Measurements from ENCODE around the gene TMEM87A. TPM values are rescaled to one million over a fixed set of nuclear protein-coding genes. Genes with fewer than 3 reads are reported as not detected.

Gene TMEM87A
- total and polyA plus RNA-seq, 8 donors = 11.8 to 128 (median 31.2) TPM

- 95 to 100% (median 98%) methylated on average over 2 of the region's 2 CpGs for WGBS, 5 donors
Observed at GRCh38 chr15:42253300-42253699, 19.9 kb downstream of the TMEM87A start.

GRCh38 chr15:42240823-42241222, 32.4 kb downstream of the TMEM87A start:
- no peak for DNase-seq
- H3K27ac ChIP-seq = no peak overlapping the region
- no peaks in the 10 kb centered on the region for H3K9me3 ChIP-seq
- intact Hi-C loops (cut with DNase I; ENCODE audit: low total_unique reads) = no loop called here
- H3K4me3 ChIP-seq = no peak overlapping the region
- TF ChIP-seq EP300 (IDR thresholded peaks at IDR 0.05) (no peak), CTCF (IDR thresholded peaks at IDR 0.05) (no peak), POLR2A (IDR thresholded peaks at IDR 0.05) (no peak), POLR2AphosphoS5 (IDR thresholded peaks at IDR 0.05) (no peak)
- WGBS, 5 donors = 91 to 97% (median 94%) methylated on average over 1 of the region's 1 CpG
- no peaks in the 10 kb centered on the region for H3K27me3 ChIP-seq
- H3K36me3 ChIP-seq = peaks cover 23 to 79% (median 77%) of the 10 kb centered on the region in 4 donors
- no peaks in the 10 kb centered on the region for H3K4me1 ChIP-seq

More at GRCh38 chr15:42253300-42253699, 19.9 kb downstream of the TMEM87A start:
- TF ChIP-seq CTCF (IDR thresholded peaks at IDR 0.05) (no peak), POLR2A (IDR thresholded peaks at IDR 0.05) (no peak), POLR2AphosphoS5 (IDR thresholded peaks at IDR 0.05) (no peak), EP300 (IDR thresholded peaks at IDR 0.05) (no peak)
- Histone ChIP-seq H3K36me3 (peaks cover 16 to 71% (median 60%) of the 10 kb centered on the region in 4 donors), H3K4me1 (no peaks in the 10 kb centered on the region), H3K9me3 (peaks cover 0 to 4% (median 0%) of the 10 kb centered on the region in 4 donors), H3K27me3 (no peaks in the 10 kb centered on the region), H3K4me3 (no peak overlapping the region), H3K27ac (no peak overlapping the region)
- intact Hi-C loops (cut with DNase I; ENCODE audit: low total_unique reads) = no loop called here
- no peak for DNase-seq

GRCh38 chr15:42239528-42240182, 33.6 kb downstream of the TMEM87A start:
- no peak overlapping the region for H3K27ac ChIP-seq
- intact Hi-C loops (cut with DNase I; ENCODE audit: low total_unique reads) = no loop called here
- H3K36me3 ChIP-seq = peaks cover 23 to 91% (median 88%) of the 10 kb centered on the region in 4 donors
- no peak for DNase-seq
- no peak overlapping the region for H3K4me3 ChIP-seq
- H3K9me3 ChIP-seq = no peaks in the 10 kb centered on the region
- no peaks in the 10 kb centered on the region for H3K27me3 ChIP-seq
- no peak for TF ChIP-seq CTCF (IDR thresholded peaks at IDR 0.05)
- no peak for TF ChIP-seq POLR2A (IDR thresholded peaks at IDR 0.05)
- TF ChIP-seq POLR2AphosphoS5 (IDR thresholded peaks at IDR 0.05) = no peak
- no peak for TF ChIP-seq EP300 (IDR thresholded peaks at IDR 0.05)
- H3K4me1 ChIP-seq = no peaks in the 10 kb centered on the region

GRCh38 chr15:42233107-42233506, 40.1 kb downstream of the TMEM87A start:
- TF ChIP-seq POLR2A (IDR thresholded peaks at IDR 0.05) = no peak
- no peak for TF ChIP-seq EP300 (IDR thresholded peaks at IDR 0.05)
- TF ChIP-seq CTCF (IDR thresholded peaks at IDR 0.05) = no peak
- no peak for TF ChIP-seq POLR2AphosphoS5 (IDR thresholded peaks at IDR 0.05)
- peak overlapping the region in 1 of 5 donors; percentile 2 for H3K27ac ChIP-seq
- no peaks in the 10 kb centered on the region for H3K4me1 ChIP-seq
- DNase-seq = no peak
- no peak overlapping the region for H3K4me3 ChIP-seq
- no peaks in the 10 kb centered on the region for H3K9me3 ChIP-seq
- 61 to 71% (median 68%) methylated on average over 2 of the region's 2 CpGs for WGBS, 5 donors
- H3K27me3 ChIP-seq = no peaks in the 10 kb centered on the region
- intact Hi-C loops (cut with DNase I; ENCODE audit: low total_unique reads) = no loop called here
- peaks cover 28 to 99% (median 97%) of the 10 kb centered on the region in 4 donors for H3K36me3 ChIP-seq

Measured in stomach (tissue), 9 donors.